Progenitor cell of endocrine pancreas (in vitro differentiated cells): Measurements from ENCODE around the gene KRTAP1-4. TPM values are rescaled to one million over a fixed set of nuclear protein-coding genes. Genes with fewer than 3 reads are reported as not detected.
A peak's percentile ranks its signal among the peaks of the same experiment; 100 is the strongest.

ENCODE experiments used
- DNase-seq: peaks from one replicate; pipeline ENCODE4 v3.0.0; 2021; ENCODE audit warnings: low spot score; ENCODE audit not compliant: unreplicated experiment
- H3K27ac Mint-ChIP-seq: 2 replicates; pipeline ENCODE4 v1.8.0; 2021; ENCODE audit warnings: mild to moderate bottlenecking, moderate library complexity, mixed read lengths
- H3K27me3 Mint-ChIP-seq: 2 replicates; pipeline ENCODE4 v1.8.0; 2021; ENCODE audit warnings: mixed read lengths
- H3K36me3 Mint-ChIP-seq: 2 replicates; pipeline ENCODE4 v1.8.0; 2022; ENCODE audit warnings: mixed read lengths; ENCODE audit not compliant: insufficient read depth
- H3K4me1 Mint-ChIP-seq: 2 replicates; pipeline ENCODE4 v1.8.0; 2021; ENCODE audit warnings: low read depth, mixed read lengths
- H3K4me3 Mint-ChIP-seq: 2 replicates; pipeline ENCODE4 v1.8.0; 2021; ENCODE audit warnings: low read depth, mild to moderate bottlenecking, moderate library complexity, mixed read lengths
- H3K9me3 Mint-ChIP-seq: 2 replicates; pipeline ENCODE4 v1.8.0; 2021; ENCODE audit warnings: low read depth, mixed read lengths
- total RNA-seq: library from RNA; stranded (reverse); gene quantifications from 2 replicates; pipeline ENCODE4 v1.2.1, GENCODE V29; 2021
- TF ChIP-seq, protein P1 (sequence below): fragments of 200-600 bp; sonication (generic); IDR thresholded peaks from one replicate; pipeline ENCODE4 v1.5.0; 2021; ENCODE audit warnings: antibody characterized with exemption, mild to moderate bottlenecking; ENCODE audit not compliant: unreplicated experiment

KRTAP1-4 gene
- total RNA-seq, 1 donor from 2014 or later = not detected

DNA sequence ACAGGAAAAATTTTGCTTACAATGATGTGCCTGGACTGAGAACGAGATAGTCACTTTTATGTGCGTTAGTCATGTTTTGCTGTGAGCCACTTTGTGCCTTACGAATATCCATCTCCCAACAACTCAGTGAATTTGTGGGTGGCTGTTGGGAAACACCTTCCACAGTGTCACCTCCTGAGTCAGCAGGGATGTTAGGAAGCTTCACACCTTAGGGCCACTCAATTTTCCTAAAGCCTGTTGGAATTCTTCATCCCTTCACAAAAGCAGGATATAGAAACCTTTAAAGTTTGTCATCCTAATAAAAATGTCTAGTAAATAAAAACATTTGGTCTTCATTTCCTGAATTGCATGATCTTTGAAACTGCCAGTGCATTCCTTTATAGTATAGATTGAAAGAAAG is 16.8 kb downstream of the KRTAP1-4 start:
- Mint-ChIP-seq H3K4me1 (peaks cover 19% of the 10 kb centered on the region), H3K9me3 (no peaks in the 10 kb centered on the region), H3K27ac (no peak overlapping the region), H3K27me3 (no peaks in the 10 kb centered on the region), H3K4me3 (no peak overlapping the region), H3K36me3 (no peaks in the 10 kb centered on the region)
- TF ChIP-seq, protein P1, sequence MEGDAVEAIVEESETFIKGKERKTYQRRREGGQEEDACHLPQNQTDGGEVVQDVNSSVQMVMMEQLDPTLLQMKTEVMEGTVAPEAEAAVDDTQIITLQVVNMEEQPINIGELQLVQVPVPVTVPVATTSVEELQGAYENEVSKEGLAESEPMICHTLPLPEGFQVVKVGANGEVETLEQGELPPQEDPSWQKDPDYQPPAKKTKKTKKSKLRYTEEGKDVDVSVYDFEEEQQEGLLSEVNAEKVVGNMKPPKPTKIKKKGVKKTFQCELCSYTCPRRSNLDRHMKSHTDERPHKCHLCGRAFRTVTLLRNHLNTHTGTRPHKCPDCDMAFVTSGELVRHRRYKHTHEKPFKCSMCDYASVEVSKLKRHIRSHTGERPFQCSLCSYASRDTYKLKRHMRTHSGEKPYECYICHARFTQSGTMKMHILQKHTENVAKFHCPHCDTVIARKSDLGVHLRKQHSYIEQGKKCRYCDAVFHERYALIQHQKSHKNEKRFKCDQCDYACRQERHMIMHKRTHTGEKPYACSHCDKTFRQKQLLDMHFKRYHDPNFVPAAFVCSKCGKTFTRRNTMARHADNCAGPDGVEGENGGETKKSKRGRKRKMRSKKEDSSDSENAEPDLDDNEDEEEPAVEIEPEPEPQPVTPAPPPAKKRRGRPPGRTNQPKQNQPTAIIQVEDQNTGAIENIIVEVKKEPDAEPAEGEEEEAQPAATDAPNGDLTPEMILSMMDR = no peak
- DNase-seq = no peak

GRCh38 chr17:41012326-41013120 is 17.5 kb downstream of the KRTAP1-4 start:
- TF ChIP-seq, protein P1 = no peak
- H3K4me3 Mint-ChIP-seq = no peak overlapping the region
- peaks cover 19% of the 10 kb centered on the region for H3K4me1 Mint-ChIP-seq
- no peaks in the 10 kb centered on the region for H3K27me3 Mint-ChIP-seq
- H3K36me3 Mint-ChIP-seq = no peaks in the 10 kb centered on the region
- H3K9me3 Mint-ChIP-seq = no peaks in the 10 kb centered on the region
- no peak for DNase-seq
- no peak overlapping the region for H3K27ac Mint-ChIP-seq

GRCh38 chr17:41010441-41010840 is 19.6 kb downstream of the KRTAP1-4 start:
- H3K27me3 Mint-ChIP-seq = no peaks in the 10 kb centered on the region
- no peak for DNase-seq

DNA sequence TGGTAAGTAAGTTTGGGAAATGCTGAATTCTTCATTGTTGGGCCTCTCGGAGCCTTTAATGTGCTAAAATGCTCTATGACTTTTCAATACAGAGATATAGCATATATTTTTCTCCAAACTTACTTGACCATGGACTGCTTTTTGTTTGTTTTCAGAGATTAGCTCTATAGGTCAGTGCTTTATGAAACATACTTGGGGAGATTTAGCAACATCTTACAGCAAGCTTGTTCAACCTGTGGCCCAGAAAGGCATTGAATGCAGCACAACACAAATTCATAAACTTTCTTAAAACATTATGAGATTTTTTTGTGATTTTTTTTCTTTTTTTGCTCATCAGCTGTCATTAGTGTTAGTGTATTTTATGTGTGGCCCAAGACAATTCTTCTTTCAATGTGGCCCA is 20.1 kb downstream of the KRTAP1-4 start:
- no peaks in the 10 kb centered on the region for H3K27me3 Mint-ChIP-seq
- no peak overlapping the region for H3K4me3 Mint-ChIP-seq
- DNase-seq = no peak
- no peaks in the 10 kb centered on the region for H3K36me3 Mint-ChIP-seq
- no peak overlapping the region for H3K27ac Mint-ChIP-seq
- H3K4me1 Mint-ChIP-seq = peaks cover 15% of the 10 kb centered on the region
- TF ChIP-seq, protein P1 = no peak
- H3K9me3 Mint-ChIP-seq = no peaks in the 10 kb centered on the region

More at GRCh38 chr17:41010441-41010840, 19.6 kb downstream of the KRTAP1-4 start:
- Mint-ChIP-seq H3K4me1 (peaks cover 15% of the 10 kb centered on the region), H3K36me3 (no peaks in the 10 kb centered on the region), H3K9me3 (no peaks in the 10 kb centered on the region), H3K27ac (no peak overlapping the region), H3K4me3 (no peak overlapping the region)
- TF ChIP-seq, protein P1 = no peak

GRCh38 chr17:41009301-41009760 is 20.7 kb downstream of the KRTAP1-4 start:
- TF ChIP-seq, protein P1 = no peak
- DNase-seq = no peak
- Mint-ChIP-seq H3K27me3 (no peaks in the 10 kb centered on the region), H3K27ac (peak overlapping the region; percentile 54), H3K36me3 (no peaks in the 10 kb centered on the region), H3K4me3 (no peak overlapping the region), H3K4me1 (peaks cover 15% of the 10 kb centered on the region), H3K9me3 (no peaks in the 10 kb centered on the region)
